Forelimb muscle (tissue), 1 donor: ENCODE measurements around the gene ATP2B1. TPM values are rescaled to one million over a fixed set of nuclear protein-coding genes. Genes with fewer than 3 reads are reported as not detected.

Source experiments
- DNase-seq: peaks from one replicate; pipeline ENCODE4 v3.0.0-alpha.2; 2013; ENCODE audit warnings: low read depth
- polyA plus RNA-seq: library from polyadenylated mRNA; unstranded; fragments of 120-200 nt; gene quantifications from one replicate; pipeline ENCODE4 v1.2.1, GENCODE V29; 2013; ENCODE audit not compliant: insufficient read length

The ATP2B1 gene
- polyA plus RNA-seq, 1 donor: 90.5 TPM

DNA sequence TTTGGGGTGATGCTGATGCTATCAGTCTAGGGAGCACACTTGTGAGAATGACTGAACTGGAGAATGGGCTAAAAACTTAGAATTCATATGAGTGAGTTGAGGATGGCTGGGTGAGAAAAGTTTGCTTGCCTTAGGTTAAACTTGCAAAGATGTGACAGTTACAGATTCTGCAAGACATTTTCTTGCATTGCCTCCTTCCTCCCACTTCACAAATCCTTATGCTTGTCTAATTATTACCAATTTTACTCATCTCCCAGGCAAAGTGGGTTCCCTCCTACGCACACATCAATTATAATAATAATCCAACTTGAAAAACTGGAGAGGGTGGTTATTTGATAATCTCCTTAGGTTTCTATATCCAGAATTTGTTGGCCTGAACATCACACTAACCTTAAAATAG, 50.9 kb downstream of the ATP2B1 start:
- DNase-seq: no peak

DNA sequence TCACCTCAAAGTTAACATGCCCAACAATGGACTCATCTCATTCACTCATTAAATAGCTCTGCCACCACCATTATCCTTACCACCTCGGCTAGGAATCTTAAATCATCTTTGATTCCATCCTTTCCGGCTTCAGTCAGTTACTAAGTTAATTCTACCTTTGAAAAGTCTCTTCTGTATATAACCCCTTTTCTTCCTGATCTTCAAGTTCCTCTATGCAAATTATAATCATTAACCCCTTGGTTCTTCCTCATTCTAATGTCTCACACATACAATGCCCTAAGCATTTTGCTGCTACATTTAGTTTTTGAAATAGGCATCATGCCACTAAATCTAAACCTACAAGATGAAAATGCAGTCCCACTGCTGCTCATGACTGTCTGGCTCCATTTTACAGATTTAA, 51.6 kb downstream of the ATP2B1 start:
- DNase-seq: no peak

DNA sequence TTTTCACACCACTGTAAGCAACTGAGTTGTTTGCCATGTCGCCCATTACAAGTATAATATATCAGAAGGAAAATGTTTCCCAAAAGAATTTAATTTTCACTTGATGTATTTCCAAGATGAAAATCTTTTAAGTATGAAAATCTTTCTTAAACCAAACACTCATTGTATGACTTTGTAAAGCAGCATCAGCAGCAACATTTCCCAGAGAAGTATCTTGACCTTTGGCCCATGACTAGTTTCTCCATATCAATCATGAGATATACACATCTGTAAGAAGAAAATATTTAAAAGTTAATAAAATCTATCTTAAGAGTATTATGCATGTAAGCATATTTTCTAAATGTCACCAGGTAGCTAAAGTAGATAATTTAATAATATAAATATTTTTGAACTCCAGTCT, 52.8 kb downstream of the ATP2B1 start:
- no peak for DNase-seq

DNA sequence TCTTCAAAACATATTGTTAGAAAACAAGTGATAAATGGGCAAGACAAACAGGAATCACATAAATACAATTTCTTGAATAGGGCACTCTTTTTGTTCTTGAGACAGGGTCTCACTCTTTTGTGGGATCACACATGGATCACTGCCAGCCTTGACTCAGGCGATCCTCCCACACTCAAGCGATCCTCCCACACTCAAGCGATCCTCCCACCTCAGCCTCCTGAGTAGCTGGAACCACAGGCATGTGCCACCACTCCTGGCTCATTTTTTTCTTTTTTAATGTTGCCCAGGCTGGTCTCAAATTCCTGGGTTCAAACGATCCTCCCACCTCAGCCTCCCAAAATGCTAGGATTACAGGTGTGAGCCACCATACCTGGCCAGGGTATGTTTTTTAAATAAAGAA, 57.4 kb downstream of the ATP2B1 start:
- no peak for DNase-seq

DNA sequence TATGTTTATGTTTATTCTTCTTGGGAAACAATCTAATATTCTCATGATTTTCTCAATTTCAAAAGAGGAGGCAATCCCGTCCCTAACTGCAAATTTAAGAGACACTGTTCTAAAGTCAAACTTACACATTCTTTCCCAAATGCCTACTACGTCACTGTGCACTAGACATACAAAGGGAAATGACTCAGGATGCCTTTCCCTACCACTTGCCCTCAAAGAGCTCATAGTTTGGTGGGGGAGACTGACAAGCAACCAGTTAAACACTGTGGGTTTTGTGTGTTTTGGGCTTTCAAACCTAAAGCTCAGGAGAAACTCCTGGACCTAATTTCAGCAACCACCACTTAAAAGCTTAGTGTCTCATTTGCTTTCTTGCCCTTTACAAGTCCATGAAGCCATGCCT, 58.4 kb downstream of the ATP2B1 start:
- DNase-seq: no peak

DNA sequence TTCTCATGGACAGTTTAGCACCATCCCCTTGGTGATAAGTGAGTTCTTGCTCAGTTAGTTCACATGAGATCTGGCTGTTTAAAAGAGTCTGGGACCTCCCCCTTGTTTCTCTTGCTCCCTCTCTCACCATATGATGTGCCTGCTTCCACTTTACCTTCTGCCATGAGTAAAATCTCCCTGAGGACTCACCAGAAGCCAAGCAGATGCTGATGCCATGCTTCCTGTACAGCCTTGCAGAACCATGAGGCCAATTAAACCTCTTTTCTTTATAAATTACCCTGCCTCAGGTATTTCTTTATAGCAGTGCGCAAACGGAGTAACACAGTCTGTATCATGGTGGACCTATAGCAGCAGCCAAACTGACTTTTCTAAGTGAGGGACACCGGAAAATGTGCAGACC, 58.8 kb downstream of the ATP2B1 start:
- no peak for DNase-seq

DNA sequence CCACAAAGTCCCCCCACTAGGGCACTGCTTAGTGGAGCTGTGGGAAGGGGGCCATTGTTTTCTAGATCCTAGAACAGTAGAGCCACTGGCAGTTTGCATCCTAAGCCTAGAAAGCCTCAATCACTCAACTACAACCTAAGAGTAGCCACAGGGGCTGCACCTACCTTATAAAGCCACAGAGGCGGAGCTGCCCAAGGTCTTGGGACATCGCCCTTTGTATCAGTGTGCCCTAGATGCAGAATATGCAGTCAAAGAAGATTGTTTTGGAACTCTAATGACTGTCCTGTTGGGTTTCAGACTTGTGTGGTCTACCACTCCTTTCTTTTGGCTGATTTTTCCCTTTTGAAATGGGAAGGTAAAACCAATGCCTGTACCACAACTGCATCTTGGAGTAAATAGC, 59.5 kb downstream of the ATP2B1 start:
- DNase-seq: no peak

DNA sequence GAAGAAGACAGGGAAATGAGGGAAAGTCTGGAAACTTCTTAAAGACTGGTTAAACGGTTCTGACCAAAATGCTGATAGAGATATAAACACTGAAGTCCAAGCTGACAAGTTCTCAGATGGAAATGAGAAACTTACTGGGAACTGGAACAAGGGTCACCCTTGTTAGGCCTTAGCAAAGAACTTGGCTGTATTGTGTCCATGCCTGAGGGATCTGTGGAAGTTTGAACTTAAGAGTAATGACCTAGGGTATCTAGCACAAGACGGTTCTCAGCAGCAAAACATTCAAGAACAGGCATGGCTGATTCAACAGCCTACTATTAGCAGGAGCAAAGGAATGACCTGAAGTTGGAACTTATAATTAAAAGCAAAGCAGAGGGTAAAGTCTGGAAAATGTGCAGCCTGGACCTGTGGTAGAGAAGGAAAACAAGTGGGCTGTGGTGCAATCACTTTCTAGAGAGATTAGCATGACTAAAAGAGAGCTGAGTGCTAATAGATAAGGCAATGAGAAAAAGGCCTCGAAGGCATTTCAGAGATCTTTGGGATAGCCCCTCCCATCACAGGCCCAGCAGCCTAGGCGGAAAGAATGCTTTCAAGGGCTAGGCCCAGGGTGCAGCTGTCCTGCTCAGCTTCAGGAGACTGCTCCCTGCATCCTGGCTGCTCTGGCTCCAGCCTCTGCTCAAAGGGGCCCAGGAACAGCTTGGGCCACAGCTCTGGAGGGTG, 60.3 kb downstream of the ATP2B1 start:
- no peak for DNase-seq

DNA sequence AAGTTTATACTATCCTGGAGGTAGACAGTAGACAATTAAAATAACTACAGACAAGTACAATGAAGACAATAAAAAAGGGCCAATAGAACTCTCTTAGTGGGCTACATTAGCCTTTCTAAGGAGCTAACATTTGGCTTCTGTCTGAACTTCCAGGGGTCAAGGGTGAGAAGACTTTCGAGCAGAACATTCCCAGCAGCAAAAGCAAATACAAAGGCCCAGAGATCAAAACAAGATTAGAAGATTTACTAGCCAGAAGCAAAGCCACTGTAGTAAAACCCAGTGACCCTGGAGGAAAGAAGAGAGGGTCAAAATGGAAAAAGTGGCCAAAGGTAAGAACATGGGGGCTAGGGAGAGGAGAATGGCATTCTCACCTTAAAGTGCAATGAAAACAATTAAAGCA, 63.2 kb downstream of the ATP2B1 start:
- DNase-seq: no peak

DNA sequence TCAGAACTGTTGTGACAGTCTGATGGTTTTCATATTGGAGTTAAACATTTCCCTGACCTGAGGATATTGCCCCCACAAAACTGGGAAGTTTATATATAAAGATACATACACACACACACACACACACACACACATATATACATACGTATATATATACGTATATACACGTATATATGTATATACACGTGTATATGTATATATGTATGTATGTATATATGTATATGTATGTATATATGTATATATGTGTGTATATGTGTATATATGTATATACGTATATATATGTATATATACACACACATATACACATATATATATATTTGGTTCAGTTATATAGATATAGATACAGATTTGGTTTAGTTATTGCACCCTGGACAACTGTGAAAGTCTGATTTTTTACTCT, 65.7 kb downstream of the ATP2B1 start:
- no peak for DNase-seq

DNA sequence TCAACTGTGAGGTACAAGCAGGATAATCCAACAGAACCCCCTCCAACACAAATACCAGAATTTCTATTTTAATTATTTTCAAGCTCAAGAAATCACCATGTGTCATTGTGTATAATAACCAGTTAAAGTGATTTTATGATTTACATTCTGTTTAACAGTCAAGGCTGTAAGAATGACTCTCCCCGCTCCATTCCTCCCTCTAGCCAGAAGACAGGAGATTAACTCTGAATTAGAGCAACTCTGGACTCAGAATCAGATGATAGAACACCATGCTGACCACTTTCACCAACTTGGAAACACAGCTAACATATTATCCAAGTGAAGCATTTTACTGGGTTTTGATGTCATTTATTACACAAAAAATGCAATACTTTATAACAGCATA, 71.9 kb downstream of the ATP2B1 start:
- no peak for DNase-seq

DNA sequence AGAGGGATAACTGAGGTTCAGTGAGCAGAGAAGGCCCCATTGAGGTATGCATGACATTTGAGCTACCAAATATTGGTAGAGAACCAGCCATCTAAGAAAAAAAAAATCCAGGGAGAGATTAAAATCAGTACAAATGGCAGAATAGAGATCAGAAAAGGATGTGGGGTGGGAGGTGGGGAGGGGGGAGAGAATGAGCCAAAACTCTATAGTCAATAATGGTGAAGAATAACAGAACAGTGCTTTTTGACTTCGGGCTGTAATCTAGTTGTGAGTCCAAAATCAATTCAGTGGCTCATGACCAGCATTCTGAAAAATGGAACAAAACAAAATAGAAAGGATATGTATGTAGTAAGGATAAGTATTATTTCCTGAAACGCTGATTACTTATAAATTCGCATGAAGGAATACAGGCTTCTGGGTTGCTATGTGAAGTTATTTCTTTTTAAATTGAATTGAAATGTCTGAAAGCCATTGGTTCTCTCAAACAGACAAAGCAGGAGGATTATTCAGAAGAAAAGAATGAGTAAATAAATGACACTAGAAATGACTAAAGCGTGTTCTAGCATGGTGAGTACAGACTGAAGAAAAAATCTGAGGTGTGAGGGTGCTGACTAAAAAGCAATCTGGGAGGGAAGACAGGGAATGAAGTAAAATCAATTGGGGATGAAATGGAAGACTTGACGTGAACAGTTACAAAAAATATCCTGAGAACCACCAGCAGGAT, 72.4 kb downstream of the ATP2B1 start:
- DNase-seq: no peak

DNA sequence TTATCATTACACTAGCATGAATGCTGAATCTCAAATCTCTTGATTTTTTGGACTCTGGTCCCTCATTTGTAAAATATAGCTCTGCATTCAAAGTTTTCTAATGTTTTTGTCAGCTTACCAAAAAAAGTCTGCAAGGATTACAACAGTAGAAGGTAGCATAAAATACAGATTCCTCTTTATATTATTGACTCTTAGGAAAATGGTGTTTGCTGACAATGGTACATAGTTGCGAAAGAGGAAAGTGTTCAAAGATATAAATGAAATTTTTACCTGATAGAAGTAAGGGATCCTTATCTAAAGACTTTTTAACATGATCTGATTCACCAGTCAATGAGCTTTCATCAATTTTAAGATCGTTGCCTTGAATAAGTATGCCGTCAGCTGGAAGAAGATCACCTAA, 74.1 kb downstream of the ATP2B1 start:
- DNase-seq: no peak

DNA sequence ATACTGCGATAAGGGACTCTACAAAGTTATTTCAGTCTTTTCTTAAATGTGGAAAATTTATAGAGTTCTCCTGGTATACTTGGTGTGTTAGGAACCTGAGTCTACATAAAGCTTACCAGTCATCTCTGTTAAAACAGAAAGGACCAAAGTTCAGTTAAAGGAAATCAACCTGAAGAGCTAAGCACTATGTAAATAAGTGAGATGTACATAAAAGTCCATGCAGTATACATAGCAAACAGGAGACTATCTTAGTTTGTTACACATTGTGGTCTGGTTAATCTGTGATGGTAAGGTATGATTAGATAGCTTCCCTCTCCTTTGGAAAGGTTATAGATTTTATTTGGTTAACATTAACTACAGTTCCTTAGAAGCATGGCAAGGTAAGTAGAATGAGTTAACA, 75.9 kb downstream of the ATP2B1 start:
- no peak for DNase-seq

DNA sequence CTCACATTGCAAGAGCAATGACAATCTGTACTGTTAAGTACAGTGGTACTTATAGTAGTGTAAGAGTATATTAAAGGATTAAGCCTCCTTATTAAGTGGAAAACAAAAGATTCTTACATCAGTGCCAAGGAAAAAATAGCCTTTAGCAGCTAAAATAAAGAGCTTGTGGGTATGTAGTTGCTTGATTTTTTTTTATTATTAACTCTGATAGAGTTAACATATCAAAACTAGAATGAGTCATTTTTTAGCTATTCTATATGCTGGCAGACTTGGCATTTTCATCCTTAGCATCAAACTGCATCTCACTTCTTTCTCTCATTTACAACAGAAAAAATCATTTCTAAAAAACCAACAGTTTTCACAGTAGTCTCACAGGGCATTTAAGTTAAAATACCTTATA, 86.5 kb downstream of the ATP2B1 start:
- no peak for DNase-seq

DNA sequence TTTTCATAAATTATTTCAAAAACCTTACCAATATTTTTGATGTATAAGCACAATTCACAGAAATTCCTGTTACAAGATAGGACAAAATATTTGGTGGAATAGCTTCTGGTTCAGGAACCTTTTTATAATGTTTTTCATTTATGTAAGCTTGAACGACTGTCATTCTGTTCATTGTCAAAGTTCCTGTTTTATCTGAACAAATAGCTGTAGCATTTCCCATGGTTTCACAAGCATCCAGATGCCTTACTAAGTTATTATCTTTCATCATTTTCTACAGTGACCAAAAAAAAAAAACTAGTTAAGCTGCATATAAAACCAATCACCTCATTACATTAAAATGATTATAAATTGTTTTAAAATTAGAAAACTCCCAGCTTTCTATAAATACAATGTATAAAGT, 87.1 kb downstream of the ATP2B1 start:
- DNase-seq: no peak

DNA sequence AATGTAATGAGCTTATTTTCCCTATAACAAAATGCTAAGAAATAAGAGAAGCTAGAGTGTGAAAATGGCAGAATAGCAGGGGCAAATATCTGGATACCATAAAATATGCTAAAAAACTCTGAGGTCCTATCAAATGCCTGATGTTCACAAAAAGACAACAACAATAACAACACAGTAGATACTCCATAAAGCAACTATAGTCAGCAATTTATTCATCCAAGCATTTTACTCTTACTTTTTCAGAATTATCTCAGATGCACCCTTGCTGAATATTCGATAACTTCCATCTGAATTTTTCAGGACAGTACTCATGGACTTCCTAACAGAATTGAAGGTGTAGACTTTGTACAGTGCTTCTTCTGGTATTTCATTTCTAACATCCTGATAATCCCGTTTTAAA, 88.9 kb downstream of the ATP2B1 start:
- no peak for DNase-seq

DNA sequence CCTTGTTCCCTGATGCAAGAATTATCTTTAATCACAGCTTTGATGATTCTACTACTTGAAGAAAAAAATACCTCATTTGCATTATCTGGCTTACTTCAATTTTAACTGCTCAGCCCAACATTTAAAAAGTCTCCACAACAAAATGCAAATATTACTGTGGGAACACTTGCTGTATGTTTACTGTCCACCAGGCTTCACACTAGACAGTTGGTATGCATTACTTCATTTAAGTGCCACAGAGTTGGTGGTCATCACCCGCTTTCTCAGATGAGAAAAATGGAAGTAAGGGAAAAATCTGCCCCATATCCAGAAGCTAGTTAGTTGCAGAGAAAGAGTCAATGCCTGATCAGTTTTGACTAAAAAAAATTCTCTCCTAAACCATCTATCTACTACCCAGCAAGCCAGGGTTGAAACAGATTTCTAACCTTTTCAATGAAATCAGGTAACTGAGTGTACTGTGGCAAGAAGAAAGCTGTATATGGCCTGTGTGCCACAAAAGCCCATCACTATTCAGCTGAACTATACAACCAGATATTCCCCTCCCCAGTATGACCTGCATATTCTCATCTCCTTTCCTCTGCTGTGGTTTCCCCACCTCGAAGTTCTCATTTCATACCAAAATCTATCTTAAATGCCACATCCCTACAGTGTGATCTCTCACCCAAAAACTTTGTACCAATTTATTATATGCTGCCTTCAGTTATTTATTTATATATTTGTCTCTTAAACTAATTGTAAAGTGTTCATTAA, 90.3 kb downstream of the ATP2B1 start:
- DNase-seq: no peak

DNA sequence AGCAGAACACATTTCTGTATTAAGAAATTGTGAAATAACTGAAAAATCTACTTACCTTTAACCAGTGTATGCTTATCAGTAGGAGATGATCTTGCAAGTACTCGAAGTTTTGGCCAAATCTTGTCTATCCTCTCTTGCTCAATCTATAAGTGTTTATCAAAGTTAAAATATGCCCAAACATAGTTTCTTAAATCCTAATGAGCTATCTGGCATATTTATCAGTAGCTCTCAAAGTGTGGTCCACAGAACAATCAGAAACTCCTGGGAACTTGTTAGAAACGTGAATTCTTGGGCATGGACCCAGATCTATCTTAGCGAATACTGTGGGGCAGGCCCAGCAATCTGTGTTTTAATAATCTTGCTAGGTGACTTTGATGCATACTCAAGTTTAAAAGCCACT, 98.3 kb downstream of the ATP2B1 start:
- DNase-seq: no peak

DNA sequence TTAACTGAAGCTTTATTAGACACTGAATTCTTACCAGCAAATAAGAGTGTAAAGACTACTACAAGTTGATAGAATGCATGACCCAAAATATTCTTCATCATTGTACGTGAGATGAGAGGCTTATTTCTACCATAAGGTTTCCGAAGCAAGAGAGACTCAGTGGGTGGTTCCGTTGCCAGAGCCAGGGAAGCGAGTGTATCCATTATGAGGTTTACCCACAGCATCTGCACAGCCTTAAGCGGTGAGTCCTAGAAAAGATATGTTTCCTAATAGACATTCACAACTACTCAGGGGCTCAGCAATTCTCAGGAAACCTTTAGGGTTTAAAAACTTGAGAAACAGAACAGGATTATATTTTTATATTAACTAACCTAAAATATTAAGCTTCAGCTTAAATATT, 105.0 kb downstream of the ATP2B1 start:
- DNase-seq: no peak

DNA sequence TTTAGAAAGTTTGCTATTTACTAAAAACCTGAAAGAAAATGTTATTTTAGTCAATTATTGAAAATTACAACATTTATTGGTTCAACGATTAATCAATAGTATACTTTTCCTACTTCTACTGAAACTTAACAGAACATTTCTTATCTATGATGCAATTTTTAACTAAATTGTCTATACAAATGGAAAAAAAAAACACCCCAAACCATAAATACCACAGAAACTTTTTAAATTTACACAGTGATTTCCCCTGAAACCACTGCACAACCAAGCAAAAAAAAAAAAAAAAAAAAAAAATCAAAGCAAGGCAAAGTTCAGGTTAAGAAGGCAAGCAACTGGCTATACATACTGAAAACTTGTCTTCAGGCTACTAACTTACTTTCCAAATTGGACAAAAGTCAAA, 110.9 kb downstream of the ATP2B1 start:
- DNase-seq: no peak

DNA sequence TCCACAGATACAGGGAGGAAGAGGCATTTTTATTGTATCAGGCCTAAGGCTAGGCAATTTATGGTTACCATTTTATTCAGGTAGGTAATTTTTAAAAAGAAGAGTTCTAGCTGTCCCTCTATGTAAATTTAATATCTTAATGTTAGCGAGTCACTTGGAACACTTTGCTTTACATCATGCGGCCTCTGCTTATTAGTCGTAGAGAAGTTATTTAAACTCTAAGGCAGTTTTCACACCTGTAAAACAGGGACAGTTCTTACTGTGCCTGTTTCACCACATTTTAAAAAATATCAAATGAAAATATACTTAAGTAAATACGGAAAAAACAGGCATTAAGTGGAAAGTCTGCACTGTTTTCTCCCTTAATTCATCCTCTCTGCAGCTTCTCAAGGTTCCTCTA, 111.4 kb downstream of the ATP2B1 start:
- DNase-seq: no peak

DNA sequence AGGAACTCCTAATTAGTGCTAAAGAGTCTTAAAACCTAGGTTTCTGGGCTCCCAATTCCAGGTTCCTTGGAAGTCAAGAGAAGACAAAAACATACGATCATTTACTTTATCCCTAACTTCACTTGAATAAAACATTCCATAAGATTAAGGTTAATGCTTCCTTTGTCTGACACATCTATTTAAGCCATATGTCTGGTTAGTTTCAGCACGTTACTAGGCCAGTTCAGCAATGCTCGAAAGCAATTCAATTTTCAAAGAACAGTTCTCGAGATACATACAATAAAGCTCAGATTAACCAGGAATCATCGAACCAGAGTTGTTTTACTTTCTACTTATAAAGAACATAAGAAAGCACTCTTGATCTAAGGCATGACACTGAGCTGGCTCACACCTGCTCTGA, 114.8 kb downstream of the ATP2B1 start:
- no peak for DNase-seq
